Measurements from ENCODE around the gene HRH2.
A peak's percentile ranks its signal among the peaks of the same experiment; 100 is the strongest.
"Not testable (repeated sequence)": the region's sequence is repeated elsewhere in the genome, so short reads cannot be mapped to it uniquely, and the experiment has no call there.

The HRH2 gene

GRCh38 chr5:175646251-175646650 is 11.6 kb upstream of the HRH2 start:
- DNase-seq (ENCODE audit: low spot score) = no peak

- no peak for DNase-seq (ENCODE audit: low spot score)
These were observed 7.9 kb upstream of the HRH2 start for GRCh38 chr5:175649967-175650366.

- not testable (repeated sequence) for DNase-seq (ENCODE audit: low spot score)
These were observed 7.3 kb upstream of the HRH2 start for GRCh38 chr5:175650430-175651205.

- no peak for DNase-seq (ENCODE audit: low spot score)
These were observed 4.9 kb upstream of the HRH2 start for GRCh38 chr5:175652741-175653663.

- no peak for DNase-seq (ENCODE audit: low spot score)
These were observed 4.1 kb upstream of the HRH2 start for GRCh38 chr5:175653763-175654162.

GRCh38 chr5:175654339-175654738 is 3.5 kb upstream of the HRH2 start:
- no peak for DNase-seq (ENCODE audit: low spot score)

GRCh38 chr5:175654807-175655206 is 3.1 kb upstream of the HRH2 start:
- DNase-seq (ENCODE audit: low spot score) = peak; percentile 5

- no peak for DNase-seq (ENCODE audit: low spot score)
These were observed 2.5 kb upstream of the HRH2 start for GRCh38 chr5:175655411-175655810.

GRCh38 chr5:175656966-175657365 is 905 bp upstream of the HRH2 start:
- no peak for DNase-seq (ENCODE audit: low spot score)

- DNase-seq (ENCODE audit: low spot score) = no peak
These were observed 651 bp downstream of the HRH2 start for GRCh38 chr5:175658299-175659145.

GRCh38 chr5:175659546-175660253 is 1.8 kb downstream of the HRH2 start:
- DNase-seq (ENCODE audit: low spot score) = no peak

GRCh38 chr5:175663186-175664184 is 5.6 kb downstream of the HRH2 start:
- no peak for DNase-seq (ENCODE audit: low spot score)

- DNase-seq (ENCODE audit: low spot score) = no peak
These were observed 6.9 kb downstream of the HRH2 start for GRCh38 chr5:175664723-175665122.

- DNase-seq (ENCODE audit: low spot score) = no peak
These were observed 8.3 kb downstream of the HRH2 start for GRCh38 chr5:175666216-175666615.

GRCh38 chr5:175668006-175668405 is 10.1 kb downstream of the HRH2 start:
- no peak for DNase-seq (ENCODE audit: low spot score)

- DNase-seq (ENCODE audit: low spot score) = no peak
These were observed 12.5 kb downstream of the HRH2 start for GRCh38 chr5:175670372-175670771.

GRCh38 chr5:175671013-175671412 is 13.1 kb downstream of the HRH2 start:
- no peak for DNase-seq (ENCODE audit: low spot score)

GRCh38 chr5:175672976-175673648 is 15.2 kb downstream of the HRH2 start:
- DNase-seq (ENCODE audit: low spot score) = no peak

- DNase-seq (ENCODE audit: low spot score) = no peak
These were observed 17.0 kb downstream of the HRH2 start for GRCh38 chr5:175674731-175675346.

Measured in RKO (cell line).